Renal cortical epithelial cell (primary cell): Measurements from ENCODE around the gene ZNF613. TPM values are rescaled to one million over a fixed set of nuclear protein-coding genes. Genes with fewer than 3 reads are reported as not detected.
"Not testable (repeated sequence)": the region's sequence is repeated elsewhere in the genome, so short reads cannot be mapped to it uniquely, and the experiment has no call there.

ENCODE experiments used
- DNase-seq: peaks from one replicate; pipeline ENCODE4 v3.0.0-alpha.2; 2011; ENCODE audit warnings: low read depth
- total RNA-seq: library from RNA; depleted of rRNA; stranded (reverse); fragments of >200 nt; gene quantifications from 2 replicates; pipeline ENCODE4 v1.2.3, GENCODE V29; 2014

ZNF613 gene
- total RNA-seq: 5.2 and 12.0 TPM in 2 replicates

GRCh38 chr19:51926784-51927741 lies at the start of gene ZNF613:
Gene ZNF613 (plus strand): TSS chr19:51927472. CDS start chr19:51936221, 8,749 bp downstream.
- DNase-seq: peak; percentile 91

GRCh38 chr19:51882518-51882917 lies 44.8 kb upstream of the ZNF613 start:
- DNase-seq: no peak

GRCh38 chr19:51884713-51885112 lies 42.6 kb upstream of the ZNF613 start:
- DNase-seq: no peak

GRCh38 chr19:51887522-51888498 lies 39.5 kb upstream of the ZNF613 start, which contains the start of gene ZNF577:
Gene ZNF577 (minus strand): TSS chr19:51887951. CDS start chr19:51880382, 7,569 bp downstream.
- DNase-seq: peak; percentile 82

- DNase-seq: no peak
These were observed 37.3 kb upstream of the ZNF613 start for GRCh38 chr19:51889934-51890333.

- DNase-seq: no peak
These were observed 36.0 kb upstream of the ZNF613 start for GRCh38 chr19:51891193-51891747.

GRCh38 chr19:51901860-51902259 lies 25.4 kb upstream of the ZNF613 start:
- DNase-seq: no peak

GRCh38 chr19:51903192-51903591 lies 24.1 kb upstream of the ZNF613 start:
- DNase-seq: no peak

GRCh38 chr19:51904331-51905165 lies 22.7 kb upstream of the ZNF613 start, which contains the start of gene ZNF649:
Gene ZNF649 (minus strand): TSS chr19:51905017. CDS start chr19:51900107, 4,910 bp downstream.
- peak; percentile 71 for DNase-seq

GRCh38 chr19:51905206-51905605 lies 22.1 kb upstream of the ZNF613 start:
- DNase-seq: no peak

GRCh38 chr19:51905639-51906038 lies 21.6 kb upstream of the ZNF613 start:
- DNase-seq: not testable (repeated sequence)

GRCh38 chr19:51906108-51906507 lies 21.2 kb upstream of the ZNF613 start:
- not testable (repeated sequence) for DNase-seq

- not testable (repeated sequence) for DNase-seq
These were observed 19.3 kb upstream of the ZNF613 start for GRCh38 chr19:51907981-51908380.

GRCh38 chr19:51915324-51915867 lies 11.9 kb upstream of the ZNF613 start:
- no peak for DNase-seq

GRCh38 chr19:51916167-51916566 lies 11.1 kb upstream of the ZNF613 start:
- no peak for DNase-seq

GRCh38 chr19:51919606-51920005 lies 7.7 kb upstream of the ZNF613 start:
- no peak for DNase-seq

GRCh38 chr19:51921949-51922348 lies 5.3 kb upstream of the ZNF613 start:
- DNase-seq: no peak

GRCh38 chr19:51926426-51926783 lies 867 bp upstream of the ZNF613 start:
- DNase-seq: no peak

- DNase-seq: no peak
These were observed 587 bp downstream of the ZNF613 start for GRCh38 chr19:51927859-51928258.

- DNase-seq: no peak
These were observed 4.6 kb downstream of the ZNF613 start for GRCh38 chr19:51931921-51932320.
